GM23338 (cell line): ENCODE results near the gene TRNP1. TPM values are rescaled to one million over a fixed set of nuclear protein-coding genes. Genes with fewer than 3 reads are reported as not detected.

Source experiments
- ATAC-seq: fragments of 200-7000 bp; cut with Tn5 transposase; 3 replicates; pipeline ENCODE4 v1.9.1; 2020
- DNase-seq: peaks from one replicate; pipeline ENCODE4 v3.0.0-alpha.2; 2015; ENCODE audit warnings: low spot score
- H2AFZ ChIP-seq: fragments of 200-600 bp; sonication (generic); 2 replicates; pipeline ENCODE4 v1.8.0; 2016; ENCODE audit warnings: antibody characterized with exemption, mild to moderate bottlenecking, moderate library complexity
- H3F3A ChIP-seq: fragments of 200-600 bp; sonication (generic); replicated peaks from 2 replicates; pipeline ENCODE4 v1.8.0; 2017; ENCODE audit warnings: antibody characterized with exemption, mixed run types, low read depth
- H3K27ac ChIP-seq: fragments of 200-600 bp; sonication (generic); 2 replicates; pipeline ENCODE4 v1.6.1; 2016; ENCODE audit warnings: low read depth
- H3K27me3 ChIP-seq: fragments of 200-600 bp; sonication (generic); 2 replicates; pipeline ENCODE4 v1.8.0; 2016; ENCODE audit warnings: mild to moderate bottlenecking, mixed run types, moderate library complexity; ENCODE audit not compliant: insufficient read depth
- H3K36me3 ChIP-seq: fragments of 200-600 bp; sonication (generic); 2 replicates; pipeline ENCODE4 v1.8.0; 2016; ENCODE audit warnings: mild to moderate bottlenecking; ENCODE audit not compliant: insufficient read depth
- H3K4me1 ChIP-seq: fragments of 200-600 bp; sonication (generic); 2 replicates; pipeline ENCODE4 v1.8.0; 2016; ENCODE audit warnings: mild to moderate bottlenecking, moderate library complexity; ENCODE audit not compliant: insufficient read depth
- H3K4me2 ChIP-seq: fragments of 200-600 bp; sonication (generic); 2 replicates; pipeline ENCODE4 v1.7.1; 2017; ENCODE audit warnings: mixed run types
- H3K4me3 ChIP-seq: fragments of 200-600 bp; sonication (generic); 2 replicates; pipeline ENCODE4 v1.6.1; 2016; ENCODE audit warnings: mixed run types
- H3K79me2 ChIP-seq: fragments of 200-600 bp; sonication (generic); replicated peaks from 2 replicates; pipeline ENCODE4 v1.8.0; 2017; ENCODE audit warnings: mild to moderate bottlenecking; ENCODE audit not compliant: insufficient read depth
- H3K9me2 ChIP-seq: fragments of 200-600 bp; sonication (generic); 2 replicates; pipeline ENCODE4 v1.8.0; 2017; ENCODE audit not compliant: insufficient read depth
- H4K20me1 ChIP-seq: fragments of 200-600 bp; sonication (generic); replicated peaks from 2 replicates; pipeline ENCODE4 v1.8.0; 2017; ENCODE audit warnings: mild to moderate bottlenecking; ENCODE audit not compliant: insufficient read depth
- H3K27ac Mint-ChIP-seq: 2 replicates; pipeline ENCODE4 v1.8.0; 2020; ENCODE audit warnings: inconsistent platforms, mild to moderate bottlenecking, moderate library complexity, mixed read lengths
- H3K27me3 Mint-ChIP-seq: 3 replicates; pipeline ENCODE4 v1.8.0; 2022; ENCODE audit warnings: low read depth, mild to moderate bottlenecking, moderate library complexity, mixed read lengths, inconsistent platforms; ENCODE audit not compliant: insufficient read depth, poor library complexity
- H3K36me3 Mint-ChIP-seq: 3 replicates; pipeline ENCODE4 v1.8.0; 2021; ENCODE audit warnings: low read depth, mild to moderate bottlenecking, inconsistent platforms, moderate library complexity, mixed read lengths
- H3K4me1 Mint-ChIP-seq: 3 replicates; pipeline ENCODE4 v1.8.0; 2020; ENCODE audit warnings: mild to moderate bottlenecking, inconsistent platforms, mixed read lengths
- H3K4me3 Mint-ChIP-seq: 3 replicates; pipeline ENCODE4 v1.8.0; 2021; ENCODE audit warnings: moderate library complexity, mild to moderate bottlenecking, inconsistent platforms, mixed read lengths
- H3K9me3 Mint-ChIP-seq: 3 replicates; pipeline ENCODE4 v1.8.0; 2020; ENCODE audit warnings: moderate library complexity, mild to moderate bottlenecking, inconsistent platforms, mixed read lengths
- CTCF ChIP-seq, 2 experiments: fragments of 200-600 bp in 1 of 2; sonication (generic) in 1 of 2; conservative IDR thresholded peaks; 2 replicates each; pipeline versions ENCODE4 v1.5.1 to v1.6.1; 2016 to 2017; ENCODE audit warnings: antibody characterized with exemption in 2 of 2, low read depth in 2 of 2, mild to moderate bottlenecking in 2 of 2, moderate library complexity in 1 of 2
- ETS1 ChIP-seq: IDR thresholded peaks from 2 replicates; pipeline ENCODE4 v1.6.1; 2016; ENCODE audit warnings: antibody characterized with exemption
- EZH2phosphoT487 ChIP-seq: fragments of 200-600 bp; sonication (generic); IDR thresholded peaks from one replicate; pipeline ENCODE4 v1.8.1; 2018; ENCODE audit warnings: antibody characterized with exemption; ENCODE audit not compliant: unreplicated experiment
- JUNB ChIP-seq: IDR thresholded peaks from one replicate; pipeline ENCODE4 v1.6.1; 2016; ENCODE audit warnings: antibody characterized with exemption; ENCODE audit not compliant: unreplicated experiment
- REST ChIP-seq: IDR thresholded peaks from one replicate; pipeline ENCODE4 v1.6.1; 2018; ENCODE audit warnings: antibody characterized with exemption; ENCODE audit not compliant: unreplicated experiment
- ZNF462 ChIP-seq: fragments of 250-450 bp; sonication (Bioruptor Pico); IDR thresholded peaks from 2 replicates; pipeline ENCODE4 v1.5.0; 2020; ENCODE audit warnings: mild to moderate bottlenecking, moderate library complexity
- polyA plus RNA-seq: library from polyadenylated mRNA; unstranded; fragments of >200 nt; fragmentation: Nextera tagmentation; extraction: Ambion mirVana; gene quantifications from 2 replicates; pipeline ENCODE4 v1.2.1, GENCODE V29; 2016
- total RNA-seq: library from RNA; depleted of rRNA; stranded (reverse); fragments of >200 nt; shearing (Covaris generic); gene quantifications from 2 replicates; pipeline ENCODE4 v1.2.3, GENCODE V29; 2014

The TRNP1 gene
- total and polyA plus RNA-seq, 2 experiments from 2014 or later, result 21.2 to 54.3 TPM

- no peak for TF ChIP-seq REST
- TF ChIP-seq CTCF (conservative IDR thresholded peaks at IDR 0.05; ENCODE audit: low read depth in 2 of 2), result no peak
Observed at GRCh38 chr1:27011976-27012563, 18.6 kb downstream of the TRNP1 start (continued).

- Mint-ChIP-seq H3K27me3 (peaks cover 14% of the 10 kb centered on the region), H3K4me3 (no peak overlapping the region)
- no peaks in the 10 kb centered on the region for H3K36me3 ChIP-seq
Observed at GRCh38 chr1:27015260-27015659, 21.8 kb downstream of the TRNP1 start.

GRCh38 chr1:27016376-27016775 lies 22.9 kb downstream of the TRNP1 start:
- H3K4me1 Mint-ChIP-seq, result peaks cover 9% of the 10 kb centered on the region
- peaks cover 10% of the 10 kb centered on the region for H3K27me3 Mint-ChIP-seq
- H2AFZ ChIP-seq, result no peak overlapping the region
- H3K9me2 ChIP-seq, result no peaks in the 10 kb centered on the region
- no peak overlapping the region for H3K4me2 ChIP-seq
- no peaks in the 10 kb centered on the region for H3K27me3 ChIP-seq
- H3K36me3 ChIP-seq, result no peaks in the 10 kb centered on the region
- H3F3A ChIP-seq, result peaks cover 16% of the 10 kb centered on the region; the same call in 1 of the 2 replicates
- no peak overlapping the region for H3K4me3 Mint-ChIP-seq
- peaks cover 12% of the 10 kb centered on the region for H3K79me2 ChIP-seq
- no peak overlapping the region for H3K27ac ChIP-seq
- DNase-seq, result no peak
- no peaks in the 10 kb centered on the region for H3K9me3 Mint-ChIP-seq
- peaks cover 8% of the 10 kb centered on the region; the same call in 1 of the 3 replicates for H3K36me3 Mint-ChIP-seq
- H3K27ac Mint-ChIP-seq, result no peak overlapping the region
- H4K20me1 ChIP-seq, result peaks cover 9% of the 10 kb centered on the region
- no peak for ATAC-seq
- peaks cover 11% of the 10 kb centered on the region; the same call in 1 of the 2 replicates for H3K4me1 ChIP-seq
- H3K4me3 ChIP-seq, result no peak overlapping the region
- no peak for TF ChIP-seq JUNB
- TF ChIP-seq ETS1, result no peak
- no peak for TF ChIP-seq ZNF462 (CRISPR knock-in tag)

More at GRCh38 chr1:27015260-27015659, 21.8 kb downstream of the TRNP1 start:
- H3K4me1 Mint-ChIP-seq, result peaks cover 12% of the 10 kb centered on the region
- Histone ChIP-seq H3K79me2 (peaks cover 23% of the 10 kb centered on the region), H3K9me2 (no peaks in the 10 kb centered on the region), H3F3A (peaks cover 17% of the 10 kb centered on the region), H3K4me2 (no peak overlapping the region), H3K4me3 (no peak overlapping the region), H3K27ac (peak overlapping the region; percentile 59; the same call in 1 of the 2 replicates), H3K4me1 (peaks cover 15% of the 10 kb centered on the region; the same call in 1 of the 2 replicates), H3K27me3 (no peaks in the 10 kb centered on the region), H2AFZ (no peak overlapping the region), H4K20me1 (peaks cover 17% of the 10 kb centered on the region)
- H3K27ac Mint-ChIP-seq, result no peak overlapping the region
- DNase-seq (no peak), ATAC-seq (no peak)
- no peaks in the 10 kb centered on the region for H3K9me3 Mint-ChIP-seq
- H3K36me3 Mint-ChIP-seq, result peaks cover 16% of the 10 kb centered on the region; the same call in 2 of the 3 replicates
- no peak for TF ChIP-seq EZH2phosphoT487
